Body of pancreas (tissue), 4 donors: ENCODE results near the gene ESRRG. TPM values are rescaled to one million over a fixed set of nuclear protein-coding genes. Genes with fewer than 3 reads are reported as not detected.

ENCODE experiments used
- ATAC-seq: fragments of 150-250 bp; one replicate; pipeline ENCODE4 v1.9.1; 2016
- DNase-seq, 4 donors: peaks; one replicate each; pipeline ENCODE4 v3.0.0-alpha.2; 2019
- H3K27ac ChIP-seq, 4 donors: fragments of 200-600 bp; sonication (generic); 1 replicate in 3 of 4; 2 replicates in 1 of 4; pipeline versions ENCODE4 v1.5.1 to v1.6.1; 2016 to 2019; ENCODE audit warnings: mild to moderate bottlenecking in 1 of 4, mixed read lengths in 1 of 4, moderate library complexity in 1 of 4
- H3K27me3 ChIP-seq, 2 donors: fragments of 200-600 bp; sonication (generic); one replicate each; pipeline ENCODE4 v1.6.0; 2016; ENCODE audit warnings: mild to moderate bottlenecking in 1 of 2
- H3K36me3 ChIP-seq, 2 donors: fragments of 200-600 bp; sonication (generic); replicated peaks in 1 of 2; 2 replicates each; pipeline ENCODE4 v1.5.1; 2016; ENCODE audit warnings: low read depth in 2 of 2; ENCODE audit not compliant: insufficient read depth in 1 of 2
- H3K4me1 ChIP-seq: fragments of 200-600 bp; sonication (generic); one replicate; pipeline ENCODE4 v1.6.0; 2016
- H3K4me3 ChIP-seq, 2 donors: fragments of 200-600 bp; sonication (generic); 1 replicate in 1 of 2; 2 replicates in 1 of 2; pipeline ENCODE4 v1.5.1; 2016 to 2019
- H3K9me3 ChIP-seq, 3 donors: fragments of 200-600 bp; sonication (generic); 1 replicate in 2 of 3; 2 replicates in 1 of 3; pipeline ENCODE4 v1.5.1; 2016
- POLR2A ChIP-seq, 3 donors: fragments of 450-650 bp; IDR thresholded peaks; one replicate each; pipeline ENCODE4 v1.6.1; 2016; ENCODE audit warnings: antibody characterized with exemption in 3 of 3, mild to moderate bottlenecking in 2 of 3
- WGBS, 2 donors: methylation state at CpG; one replicate each; pipeline ENCODE4 v1.1.5; 2017; 5-methylcytosine and 5-hydroxymethylcytosine counted together
- intact Hi-C: fragments of 100-400 bp; cut with DNase I; formaldehyde crosslinking; loops from one replicate; pipeline ENCODE4 v1.15.1; 2023
- total RNA-seq, 2 donors: library from RNA; depleted of rRNA; stranded (reverse); fragments of >200 nt; gene quantifications; one replicate each; pipeline ENCODE4 v1.1.0, GENCODE V29; 2016
- TF ChIP-seq, protein P1 (sequence below), 7 experiments: fragments of 450-650 bp in 4 of 7; fragments of 200-600 bp in 3 of 7; sonication (generic) in 3 of 7; IDR thresholded peaks; one replicate each; pipeline ENCODE4 v1.5.1; 2016 to 2019; ENCODE audit warnings: antibody characterized with exemption in 7 of 7

Gene ESRRG
- total RNA-seq, 2 donors from 2014 or later, result 13.5 to 18.7 TPM

DNA sequence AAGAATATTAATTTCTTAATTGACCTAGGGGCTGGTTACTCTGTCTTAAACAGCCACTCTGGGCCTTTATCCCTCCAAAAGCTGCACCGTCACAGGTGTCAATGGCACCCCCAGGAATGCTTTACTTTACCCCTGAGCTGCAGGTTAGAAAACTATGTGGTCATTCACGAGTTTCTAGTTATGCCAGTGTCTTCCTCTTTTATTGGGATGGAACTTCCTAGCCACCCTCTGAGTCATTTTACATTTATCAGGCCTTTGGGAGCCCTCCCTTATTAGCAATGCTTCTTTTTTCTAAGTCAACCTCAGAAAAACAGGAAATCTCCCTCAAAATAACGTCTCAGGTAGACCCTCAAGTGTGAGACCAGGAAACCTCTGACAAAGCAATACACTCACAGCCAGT is 240.6 kb downstream of the ESRRG start:
- no peaks in the 10 kb centered on the region for H3K9me3 ChIP-seq
- 55% methylated on average over 3 of the region's 3 CpGs for WGBS, 2 donors
- ATAC-seq (no peak), DNase-seq (no peak)
- H3K27me3 ChIP-seq, result no peaks in the 10 kb centered on the region
- no peaks in the 10 kb centered on the region for H3K4me1 ChIP-seq
- intact Hi-C loops, result no loop called here
- H3K4me3 ChIP-seq, result no peak overlapping the region
- no peaks in the 10 kb centered on the region for H3K36me3 ChIP-seq
- H3K27ac ChIP-seq, result no peak overlapping the region
- no peak for TF ChIP-seq POLR2A (IDR thresholded peaks at IDR 0.05)
- TF ChIP-seq, protein P1, sequence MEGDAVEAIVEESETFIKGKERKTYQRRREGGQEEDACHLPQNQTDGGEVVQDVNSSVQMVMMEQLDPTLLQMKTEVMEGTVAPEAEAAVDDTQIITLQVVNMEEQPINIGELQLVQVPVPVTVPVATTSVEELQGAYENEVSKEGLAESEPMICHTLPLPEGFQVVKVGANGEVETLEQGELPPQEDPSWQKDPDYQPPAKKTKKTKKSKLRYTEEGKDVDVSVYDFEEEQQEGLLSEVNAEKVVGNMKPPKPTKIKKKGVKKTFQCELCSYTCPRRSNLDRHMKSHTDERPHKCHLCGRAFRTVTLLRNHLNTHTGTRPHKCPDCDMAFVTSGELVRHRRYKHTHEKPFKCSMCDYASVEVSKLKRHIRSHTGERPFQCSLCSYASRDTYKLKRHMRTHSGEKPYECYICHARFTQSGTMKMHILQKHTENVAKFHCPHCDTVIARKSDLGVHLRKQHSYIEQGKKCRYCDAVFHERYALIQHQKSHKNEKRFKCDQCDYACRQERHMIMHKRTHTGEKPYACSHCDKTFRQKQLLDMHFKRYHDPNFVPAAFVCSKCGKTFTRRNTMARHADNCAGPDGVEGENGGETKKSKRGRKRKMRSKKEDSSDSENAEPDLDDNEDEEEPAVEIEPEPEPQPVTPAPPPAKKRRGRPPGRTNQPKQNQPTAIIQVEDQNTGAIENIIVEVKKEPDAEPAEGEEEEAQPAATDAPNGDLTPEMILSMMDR (IDR thresholded peaks at IDR 0.05), result no peak

DNA sequence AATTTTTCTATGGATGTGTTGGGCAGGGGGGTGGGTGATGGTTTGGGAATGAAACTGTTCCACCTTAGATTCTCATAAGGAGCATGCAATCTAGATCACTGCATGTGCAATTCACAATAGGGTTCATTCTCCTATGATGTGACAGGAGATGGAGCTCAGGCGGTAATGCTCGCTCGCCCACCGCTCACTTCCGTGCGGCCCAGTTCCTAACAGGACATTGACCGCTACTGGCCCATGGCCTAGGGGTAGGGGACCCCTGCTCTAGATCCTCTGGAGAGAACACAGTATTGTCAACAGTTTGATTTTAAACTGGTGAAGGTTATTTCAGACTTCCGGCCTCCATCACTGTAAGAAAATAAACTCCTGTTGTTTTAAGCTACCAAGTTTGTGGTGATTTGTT is 245.0 kb downstream of the ESRRG start:
- H3K36me3 ChIP-seq, result no peaks in the 10 kb centered on the region
- no peak overlapping the region for H3K4me3 ChIP-seq
- H3K9me3 ChIP-seq, result no peaks in the 10 kb centered on the region
- 87 to 94% methylated on average over 8 of the region's 8 CpGs for WGBS, 2 donors
- no peaks in the 10 kb centered on the region for H3K4me1 ChIP-seq
- no peak overlapping the region for H3K27ac ChIP-seq
- no peak for ATAC-seq
- DNase-seq, result no peak
- no peak for TF ChIP-seq POLR2A (IDR thresholded peaks at IDR 0.05)
- TF ChIP-seq, protein P1 (IDR thresholded peaks at IDR 0.05), result no peak
- intact Hi-C loops, result no loop called here
- no peaks in the 10 kb centered on the region for H3K27me3 ChIP-seq

DNA sequence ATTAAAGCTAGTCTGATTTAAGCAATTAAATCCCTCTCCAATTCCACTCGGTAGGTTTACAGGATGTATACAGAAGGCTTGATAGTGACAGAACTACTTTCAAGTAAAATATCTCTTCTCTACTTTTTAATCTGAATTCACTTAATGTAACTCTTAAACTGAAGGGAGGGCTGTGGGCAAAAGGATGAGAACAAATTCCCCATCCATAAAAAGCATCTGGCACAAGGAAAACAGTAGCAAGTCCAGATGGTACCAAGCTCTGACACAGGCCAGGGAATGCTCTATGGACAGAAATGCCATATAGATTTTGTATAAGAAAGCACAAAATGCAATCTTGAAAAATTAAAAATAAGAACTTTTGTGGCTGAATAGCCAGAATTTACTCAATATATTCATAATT is 246.9 kb downstream of the ESRRG start:
- 78 to 86% methylated on average over 1 of the region's 1 CpG for WGBS, 2 donors
- H3K4me3 ChIP-seq, result no peak overlapping the region
- no peak overlapping the region for H3K27ac ChIP-seq
- DNase-seq, result no peak
- TF ChIP-seq, protein P1 (IDR thresholded peaks at IDR 0.05), result no peak
- no peak for TF ChIP-seq POLR2A (IDR thresholded peaks at IDR 0.05)
- H3K9me3 ChIP-seq, result no peaks in the 10 kb centered on the region
- ATAC-seq, result no peak
- H3K36me3 ChIP-seq, result no peaks in the 10 kb centered on the region
- no peaks in the 10 kb centered on the region for H3K4me1 ChIP-seq
- no peaks in the 10 kb centered on the region for H3K27me3 ChIP-seq
- intact Hi-C loops, result no loop called here

DNA sequence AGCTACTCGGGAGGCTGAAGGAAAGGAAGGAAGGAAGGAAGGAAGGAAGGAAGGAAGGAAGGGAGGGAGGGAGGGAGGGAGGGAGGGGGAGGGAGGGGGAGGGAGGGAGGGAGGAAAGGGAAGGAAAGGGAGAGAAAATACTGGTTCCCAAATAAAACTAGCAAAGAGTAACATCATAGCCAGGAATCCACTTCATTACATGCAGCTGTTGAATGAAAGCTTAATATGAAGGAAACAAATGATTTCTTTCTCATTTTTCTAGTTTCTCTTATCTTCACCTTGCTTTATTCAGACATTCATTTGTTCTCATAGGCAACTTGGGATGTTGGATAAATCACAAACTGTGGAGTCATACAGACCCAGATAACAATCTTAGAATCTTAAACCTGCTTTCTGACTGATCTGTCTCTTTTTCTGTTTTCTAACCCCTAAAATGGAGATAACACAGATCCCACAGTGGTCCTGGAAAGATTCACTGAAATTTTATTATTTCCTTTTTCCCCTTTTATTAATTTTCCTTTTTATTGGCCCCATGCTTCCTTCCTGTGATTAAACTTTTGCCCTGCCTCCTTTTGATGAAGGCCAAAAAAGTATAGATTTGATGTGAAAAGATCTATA is 247.5 kb downstream of the ESRRG start:
- Histone ChIP-seq H3K9me3 (no peaks in the 10 kb centered on the region), H3K4me3 (no peak overlapping the region), H3K27ac (no peak overlapping the region), H3K27me3 (no peaks in the 10 kb centered on the region), H3K4me1 (no peaks in the 10 kb centered on the region), H3K36me3 (no peaks in the 10 kb centered on the region)
- 45 to 71% methylated on average over 1 of the region's 1 CpG for WGBS, 2 donors
- intact Hi-C loops, result no loop called here
- no peak for ATAC-seq
- no peak for TF ChIP-seq POLR2A (IDR thresholded peaks at IDR 0.05)
- TF ChIP-seq, protein P1 (IDR thresholded peaks at IDR 0.05), result no peak
- no peak for DNase-seq

DNA sequence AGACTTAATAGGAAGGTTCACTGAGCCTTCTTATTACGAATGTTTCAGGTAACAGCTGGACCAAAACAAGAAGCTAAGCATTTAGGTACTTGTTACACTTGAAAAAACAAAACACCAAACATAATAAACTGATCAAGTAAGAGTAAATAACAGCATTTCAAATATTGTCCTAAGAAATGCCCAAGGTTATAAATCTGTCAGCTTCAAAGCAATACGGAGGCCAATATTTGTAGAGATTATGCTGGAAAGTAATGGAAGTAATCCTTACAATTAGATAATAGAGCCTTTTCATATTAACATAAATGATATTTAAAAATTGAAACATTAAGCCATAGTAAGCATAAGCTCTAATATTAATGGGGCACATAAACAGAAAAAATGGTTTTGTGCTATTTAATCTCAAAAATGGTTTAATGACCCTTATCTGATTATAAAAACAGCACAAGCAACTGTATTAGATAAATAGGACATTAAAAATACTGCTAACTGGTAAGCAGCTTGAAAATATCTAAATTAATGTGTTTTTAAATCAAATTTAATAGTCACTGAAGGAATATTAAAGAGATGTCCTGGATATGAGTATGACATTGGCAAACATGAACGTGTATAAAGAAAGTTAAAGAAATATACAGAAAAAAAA is 256.9 kb downstream of the ESRRG start:
- Histone ChIP-seq H3K27ac (no peak overlapping the region), H3K4me1 (peaks cover 3% of the 10 kb centered on the region), H3K9me3 (no peaks in the 10 kb centered on the region), H3K27me3 (no peaks in the 10 kb centered on the region), H3K36me3 (no peaks in the 10 kb centered on the region), H3K4me3 (no peak overlapping the region)
- 56 to 64% methylated on average over 3 of the region's 3 CpGs for WGBS, 2 donors
- TF ChIP-seq, protein P1 (IDR thresholded peaks at IDR 0.05), result no peak
- TF ChIP-seq POLR2A (IDR thresholded peaks at IDR 0.05), result no peak
- ATAC-seq, result no peak
- intact Hi-C loops, result no loop called here
- no peak for DNase-seq
